ENCODE measurements around the gene APOB.
"Not testable (repeated sequence)": the region's sequence is repeated elsewhere in the genome, so short reads cannot be mapped to it uniquely, and the experiment has no call there.

Gene APOB

DNA sequence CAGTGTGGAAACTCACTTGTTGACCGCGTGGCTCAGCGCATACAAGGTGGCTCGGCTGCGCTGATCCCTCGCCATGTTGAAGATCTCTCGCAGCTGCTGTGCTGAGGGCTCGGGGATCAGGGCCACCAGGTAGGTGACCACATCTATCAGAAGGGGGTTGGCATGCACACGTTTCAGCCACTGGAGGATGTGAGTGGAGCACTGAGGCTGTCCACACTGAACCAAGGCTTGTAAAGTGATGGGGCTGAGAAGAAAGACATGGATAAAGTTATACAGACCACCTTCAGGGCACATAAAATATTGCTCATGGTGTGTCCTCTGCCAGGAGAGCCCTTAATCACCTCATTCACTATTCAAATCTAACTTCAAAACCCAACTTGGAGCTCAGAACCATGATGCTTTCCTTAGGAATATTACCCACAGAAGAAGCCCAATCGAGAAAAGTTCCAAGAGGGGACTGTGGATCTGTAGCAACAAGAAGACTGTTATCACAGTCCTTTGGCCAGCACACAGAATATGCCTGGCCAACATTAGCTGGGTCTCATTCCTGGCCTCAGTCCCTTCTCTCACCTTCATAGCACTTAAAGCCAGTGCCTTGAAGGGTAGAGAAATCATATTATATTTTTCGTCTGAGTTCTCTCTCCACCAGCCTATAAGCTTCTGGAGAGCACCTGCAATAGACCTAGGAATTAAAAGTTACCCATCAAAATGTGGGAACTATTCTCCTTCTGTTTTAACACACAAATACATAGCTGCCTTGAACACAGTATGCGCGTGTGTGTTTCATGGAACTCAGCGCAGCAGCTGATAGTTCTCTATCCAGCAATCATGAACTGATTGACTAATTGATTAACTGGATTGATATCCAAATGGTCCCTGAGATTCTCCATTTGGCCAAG is 11.3 kb downstream of the APOB start:
- Histone ChIP-seq H3K9ac (ENCODE audit: low read depth, low read length, poor library complexity, severe bottlenecking) (no peak overlapping the region), H3K79me2 (ENCODE audit: insufficient read depth, low read length) (no peaks in the 10 kb centered on the region), H3K9me2 (replicated peaks; ENCODE audit: low read depth, low read length) (no peaks in the 10 kb centered on the region), H3K4me1 (ENCODE audit: insufficient read depth, low read length, poor library complexity, severe bottlenecking) (no peaks in the 10 kb centered on the region), H3K36me3 (ENCODE audit: insufficient read depth, low read length) (no peaks in the 10 kb centered on the region), H2AFZ (ENCODE audit: low read length) (no peak overlapping the region), H3K9me3 (ENCODE audit: insufficient read depth, low read depth, low read length) (no peaks in the 10 kb centered on the region; the same call in 1 of the 2 replicates), H3F3A (ENCODE audit: low read depth) (no peaks in the 10 kb centered on the region), H3K4me3 (ENCODE audit: low read length, poor library complexity, severe bottlenecking) (no peak overlapping the region), H3K4me2 (ENCODE audit: low read depth, low read length, poor library complexity, severe bottlenecking) (no peak overlapping the region), H3K27me3 (ENCODE audit: insufficient read depth, low read length, poor library complexity, severe bottlenecking) (no peaks in the 10 kb centered on the region), H4K20me1 (ENCODE audit: insufficient read depth, low read length, poor library complexity, severe bottlenecking) (no peaks in the 10 kb centered on the region)
- TF ChIP-seq, protein P1, sequence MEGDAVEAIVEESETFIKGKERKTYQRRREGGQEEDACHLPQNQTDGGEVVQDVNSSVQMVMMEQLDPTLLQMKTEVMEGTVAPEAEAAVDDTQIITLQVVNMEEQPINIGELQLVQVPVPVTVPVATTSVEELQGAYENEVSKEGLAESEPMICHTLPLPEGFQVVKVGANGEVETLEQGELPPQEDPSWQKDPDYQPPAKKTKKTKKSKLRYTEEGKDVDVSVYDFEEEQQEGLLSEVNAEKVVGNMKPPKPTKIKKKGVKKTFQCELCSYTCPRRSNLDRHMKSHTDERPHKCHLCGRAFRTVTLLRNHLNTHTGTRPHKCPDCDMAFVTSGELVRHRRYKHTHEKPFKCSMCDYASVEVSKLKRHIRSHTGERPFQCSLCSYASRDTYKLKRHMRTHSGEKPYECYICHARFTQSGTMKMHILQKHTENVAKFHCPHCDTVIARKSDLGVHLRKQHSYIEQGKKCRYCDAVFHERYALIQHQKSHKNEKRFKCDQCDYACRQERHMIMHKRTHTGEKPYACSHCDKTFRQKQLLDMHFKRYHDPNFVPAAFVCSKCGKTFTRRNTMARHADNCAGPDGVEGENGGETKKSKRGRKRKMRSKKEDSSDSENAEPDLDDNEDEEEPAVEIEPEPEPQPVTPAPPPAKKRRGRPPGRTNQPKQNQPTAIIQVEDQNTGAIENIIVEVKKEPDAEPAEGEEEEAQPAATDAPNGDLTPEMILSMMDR (conservative IDR thresholded peaks at IDR 0.05; ENCODE audit: low read length): no peak
- TF ChIP-seq EZH2phosphoT487 (IDR thresholded peaks at IDR 0.05; ENCODE audit: borderline replicate concordance): no peak

DNA sequence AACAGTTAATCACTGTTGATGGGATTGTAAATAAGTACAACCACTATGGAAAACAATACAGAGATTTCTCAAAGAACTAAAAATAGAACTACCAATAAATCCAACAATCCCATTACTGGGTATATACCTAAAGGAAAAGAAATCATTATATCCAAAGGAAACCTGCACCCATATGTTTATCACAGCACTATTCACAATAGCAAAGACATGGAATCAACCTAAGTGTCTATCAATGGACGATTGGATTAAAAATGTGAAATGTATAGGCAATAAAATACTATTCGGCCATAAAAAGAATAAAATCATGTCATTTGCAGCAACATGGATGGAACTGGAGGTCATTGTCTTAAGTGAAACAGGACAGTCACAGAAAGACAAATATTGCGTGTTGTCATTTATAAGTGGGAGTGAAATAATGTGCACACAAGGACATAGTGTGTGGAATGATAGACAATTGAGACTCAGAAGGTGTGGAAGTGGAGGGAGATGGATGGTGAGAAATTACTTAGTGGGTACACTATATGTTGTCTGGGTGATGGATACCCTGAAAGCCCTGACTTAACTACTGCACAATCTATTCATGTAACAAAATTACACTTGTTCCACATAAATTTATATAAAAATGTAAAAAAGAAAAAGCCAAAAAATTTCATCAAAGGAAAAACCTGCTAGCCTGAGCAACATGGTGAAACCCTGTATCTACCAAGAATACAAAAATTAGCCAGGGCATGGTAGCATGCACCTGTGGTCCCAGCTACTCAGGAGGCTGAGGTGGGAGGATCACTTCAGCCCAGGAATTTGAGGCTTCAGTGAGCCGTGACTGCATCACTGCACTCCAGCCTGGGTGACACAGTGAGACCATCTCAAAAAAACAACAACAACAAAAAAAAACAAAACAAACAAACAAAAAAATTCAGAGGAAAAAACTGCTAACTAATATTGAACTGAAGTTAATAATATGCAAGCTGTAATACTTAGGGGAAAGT is 12.6 kb downstream of the APOB start:
- no peak overlapping the region for H3K4me3 ChIP-seq (ENCODE audit: low read length, poor library complexity, severe bottlenecking)
- no peaks in the 10 kb centered on the region for H3K27me3 ChIP-seq (ENCODE audit: insufficient read depth, low read length, poor library complexity, severe bottlenecking)
- H2AFZ ChIP-seq (ENCODE audit: low read length): no peak overlapping the region
- no peaks in the 10 kb centered on the region for H3F3A ChIP-seq (ENCODE audit: low read depth)
- H3K9me2 ChIP-seq (replicated peaks; ENCODE audit: low read depth, low read length): no peaks in the 10 kb centered on the region
- no peaks in the 10 kb centered on the region for H4K20me1 ChIP-seq (ENCODE audit: insufficient read depth, low read length, poor library complexity, severe bottlenecking)
- TF ChIP-seq EZH2phosphoT487 (IDR thresholded peaks at IDR 0.05; ENCODE audit: borderline replicate concordance): no peak
- TF ChIP-seq, protein P1 (conservative IDR thresholded peaks at IDR 0.05; ENCODE audit: low read length): no peak
- no peaks in the 10 kb centered on the region for H3K4me1 ChIP-seq (ENCODE audit: insufficient read depth, low read length, poor library complexity, severe bottlenecking)
- no peak overlapping the region for H3K4me2 ChIP-seq (ENCODE audit: low read depth, low read length, poor library complexity, severe bottlenecking)
- no peak overlapping the region for H3K9ac ChIP-seq (ENCODE audit: low read depth, low read length, poor library complexity, severe bottlenecking)
- H3K79me2 ChIP-seq (ENCODE audit: insufficient read depth, low read length): no peaks in the 10 kb centered on the region
- no peaks in the 10 kb centered on the region; the same call in 1 of the 2 replicates for H3K9me3 ChIP-seq (ENCODE audit: insufficient read depth, low read depth, low read length)
- H3K36me3 ChIP-seq (ENCODE audit: insufficient read depth, low read length): no peaks in the 10 kb centered on the region

DNA sequence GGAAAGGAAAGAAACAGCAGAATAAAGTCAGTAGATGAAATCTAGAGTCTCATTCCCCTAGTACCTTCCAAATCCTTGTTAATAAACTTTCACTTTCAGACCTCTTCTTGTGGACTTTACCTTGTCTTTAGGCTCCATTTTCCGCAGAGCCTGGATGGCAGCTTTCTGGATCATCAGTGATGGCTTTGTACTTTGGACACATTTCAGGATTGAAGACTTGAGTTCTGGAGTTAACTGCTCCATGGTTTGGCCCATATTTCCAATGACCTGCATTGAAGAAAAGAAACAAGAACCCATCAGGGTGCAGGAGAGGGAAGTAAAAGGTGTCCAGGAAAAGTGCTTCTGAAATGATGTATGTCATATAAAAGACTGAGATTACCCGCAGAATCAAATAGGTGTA is 14.4 kb downstream of the APOB start:
- H3K27me3 ChIP-seq (ENCODE audit: insufficient read depth, low read length, poor library complexity, severe bottlenecking): no peaks in the 10 kb centered on the region
- H2AFZ ChIP-seq (ENCODE audit: low read length): no peak overlapping the region
- no peaks in the 10 kb centered on the region for H3K9me2 ChIP-seq (replicated peaks; ENCODE audit: low read depth, low read length)
- H3K9ac ChIP-seq (ENCODE audit: low read depth, low read length, poor library complexity, severe bottlenecking): no peak overlapping the region
- no peak overlapping the region for H3K4me2 ChIP-seq (ENCODE audit: low read depth, low read length, poor library complexity, severe bottlenecking)
- H3K9me3 ChIP-seq (ENCODE audit: insufficient read depth, low read depth, low read length): no peaks in the 10 kb centered on the region
- H3K4me3 ChIP-seq (ENCODE audit: low read length, poor library complexity, severe bottlenecking): no peak overlapping the region
- no peaks in the 10 kb centered on the region for H3K4me1 ChIP-seq (ENCODE audit: insufficient read depth, low read length, poor library complexity, severe bottlenecking)
- no peaks in the 10 kb centered on the region for H3F3A ChIP-seq (ENCODE audit: low read depth)
- H4K20me1 ChIP-seq (ENCODE audit: insufficient read depth, low read length, poor library complexity, severe bottlenecking): no peaks in the 10 kb centered on the region
- H3K79me2 ChIP-seq (ENCODE audit: insufficient read depth, low read length): no peaks in the 10 kb centered on the region
- TF ChIP-seq, protein P1 (conservative IDR thresholded peaks at IDR 0.05; ENCODE audit: low read length): no peak
- TF ChIP-seq EZH2phosphoT487 (IDR thresholded peaks at IDR 0.05; ENCODE audit: borderline replicate concordance): no peak
- no peaks in the 10 kb centered on the region for H3K36me3 ChIP-seq (ENCODE audit: insufficient read depth, low read length)

DNA sequence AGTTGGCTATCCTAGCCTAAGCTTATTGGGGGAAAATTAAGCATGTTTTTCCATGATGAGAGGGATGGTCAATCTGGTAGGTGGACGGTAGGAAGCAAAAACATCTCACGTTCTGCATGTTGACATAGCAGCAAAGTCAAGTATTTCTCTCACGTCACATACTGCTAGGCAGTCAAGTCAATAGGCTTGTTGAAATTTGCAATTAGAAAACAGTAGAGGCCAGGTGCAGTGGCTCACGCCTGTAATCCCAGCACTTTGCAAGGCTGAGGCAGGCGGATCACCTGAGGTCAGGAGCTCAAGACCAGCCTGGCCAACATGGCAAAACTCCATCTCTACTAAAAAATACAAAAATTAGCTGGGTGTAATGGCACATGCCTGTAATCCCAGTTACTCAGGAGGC is 14.9 kb downstream of the APOB start:
- not testable (repeated sequence) for H3K4me1 ChIP-seq (ENCODE audit: insufficient read depth, low read length, poor library complexity, severe bottlenecking); H3K4me3 ChIP-seq (ENCODE audit: low read length, poor library complexity, severe bottlenecking)

More for the DNA sequence above, 14.9 kb downstream of the APOB start:
- not testable (repeated sequence) for H4K20me1 ChIP-seq (ENCODE audit: insufficient read depth, low read length, poor library complexity, severe bottlenecking); H3F3A ChIP-seq (ENCODE audit: low read depth); H3K36me3 ChIP-seq (ENCODE audit: insufficient read depth, low read length); H3K27me3 ChIP-seq (ENCODE audit: insufficient read depth, low read length, poor library complexity, severe bottlenecking); H3K9ac ChIP-seq (ENCODE audit: low read depth, low read length, poor library complexity, severe bottlenecking); H2AFZ ChIP-seq (ENCODE audit: low read length); H3K4me2 ChIP-seq (ENCODE audit: low read depth, low read length, poor library complexity, severe bottlenecking); H3K79me2 ChIP-seq (ENCODE audit: insufficient read depth, low read length); H3K9me2 ChIP-seq (replicated peaks; ENCODE audit: low read depth, low read length); H3K9me3 ChIP-seq (ENCODE audit: insufficient read depth, low read depth, low read length)

Measured in Loucy (cell line).